NCI-H748 treated with DMSO at 0.1 percent for 48 hours (cell line): Measurements from ENCODE around the gene BAZ1B.
"Not testable (repeated sequence)": the region's sequence is repeated elsewhere in the genome, so short reads cannot be mapped to it uniquely, and the experiment has no call there.

Experiments
- DNase-seq: peaks from one replicate; lab custom pipeline; 2025; lab: John Stamatoyannopoulos, UW

BAZ1B gene

DNA sequence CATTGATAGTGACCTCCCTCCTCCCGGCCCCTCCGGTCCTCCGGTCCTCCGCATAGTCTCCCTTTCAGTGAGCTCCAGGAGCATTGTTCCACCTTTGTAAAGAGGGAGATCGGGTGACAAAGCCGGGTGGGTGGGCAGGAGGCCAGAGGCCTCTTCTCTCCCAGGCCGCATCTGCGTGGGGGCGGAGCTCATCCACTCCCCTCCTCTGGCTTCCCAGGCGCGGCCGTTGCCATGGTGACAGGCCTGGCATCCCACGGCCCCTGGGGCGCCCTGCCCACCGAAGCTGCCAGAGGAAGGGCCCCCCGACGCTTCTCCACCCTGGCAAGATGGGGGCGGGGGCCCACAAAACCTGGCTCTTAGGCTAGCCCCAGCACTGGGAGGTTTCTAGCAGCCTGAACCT is 92.9 kb downstream of the BAZ1B start:
- peak; percentile 69 for DNase-seq

GRCh38 chr7:73427902-73428787 is 93.9 kb downstream of the BAZ1B start:
- DNase-seq = no peak

- DNase-seq = no peak
Observed at GRCh38 chr7:73426016-73426415, 96.1 kb downstream of the BAZ1B start.

DNA sequence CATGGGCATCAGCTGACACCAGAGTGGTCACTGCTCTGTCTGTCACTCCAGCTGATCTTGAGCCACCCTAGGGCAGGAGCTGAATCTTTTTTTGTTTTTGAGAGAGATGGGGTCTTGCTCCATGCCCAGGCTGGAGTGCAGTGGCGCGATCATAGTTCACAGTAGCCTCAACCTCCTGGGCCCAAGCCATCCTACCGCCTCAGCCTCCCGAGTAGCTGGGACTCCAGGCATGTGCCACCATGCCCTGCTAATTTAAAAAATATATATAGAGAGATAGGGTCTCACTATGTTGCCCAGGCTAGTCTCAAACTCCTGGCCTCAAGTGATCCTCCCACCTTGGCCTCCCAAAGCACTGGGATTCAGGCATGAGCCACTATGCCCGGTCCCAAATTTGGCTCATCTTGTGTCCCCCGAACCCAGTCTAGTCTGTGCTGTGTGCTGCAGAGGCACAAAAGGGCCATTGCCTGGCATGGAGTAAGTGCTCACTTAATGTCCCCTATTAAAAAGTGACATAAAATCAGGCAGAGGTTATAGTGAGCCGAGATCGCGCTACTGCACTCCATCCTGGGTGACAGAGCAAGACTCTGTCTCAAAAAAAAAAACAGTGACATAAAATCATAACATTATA is 96.6 kb downstream of the BAZ1B start:
- no peak for DNase-seq

DNA sequence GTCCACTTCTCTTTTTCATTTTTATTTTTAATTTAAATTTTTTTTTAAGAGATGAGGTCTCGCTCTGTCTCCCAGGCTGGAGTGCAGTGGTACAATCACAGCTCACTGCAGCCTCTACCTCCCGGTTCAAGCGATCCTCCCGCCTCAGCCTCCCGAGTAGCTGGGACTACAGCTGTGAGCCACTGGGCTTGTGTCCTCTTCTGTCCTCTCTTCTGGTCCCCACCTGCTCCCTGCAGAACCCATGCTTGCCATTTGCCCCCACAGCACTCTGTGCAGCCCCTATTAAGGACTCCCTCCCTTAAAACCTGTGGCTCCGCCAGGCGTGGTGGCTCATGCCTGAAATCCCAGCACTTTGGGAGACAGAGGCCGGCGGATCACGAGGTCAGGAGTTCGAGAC is 97.6 kb downstream of the BAZ1B start:
- no peak for DNase-seq

GRCh38 chr7:73423519-73424488 is 98.3 kb downstream of the BAZ1B start:
- no peak for DNase-seq

DNA sequence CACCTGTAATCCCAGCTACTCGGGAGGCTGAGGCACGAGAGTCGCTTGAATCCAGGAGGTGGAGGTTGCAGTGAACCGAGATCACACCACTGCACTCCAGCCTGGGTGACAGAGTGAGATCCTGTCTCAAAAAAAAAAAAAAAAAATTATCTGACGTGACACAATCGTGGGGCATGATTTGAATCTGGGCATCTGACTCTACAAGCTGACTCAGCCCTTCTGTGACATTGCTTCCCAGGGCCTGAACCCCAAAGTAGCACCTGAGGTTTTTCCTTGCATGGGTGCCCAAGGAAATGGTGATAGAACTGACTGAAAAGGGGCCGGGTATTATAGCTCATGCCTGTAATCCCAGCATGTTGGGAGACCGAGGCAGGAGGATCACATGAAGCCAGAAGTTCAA is 101.5 kb downstream of the BAZ1B start:
- DNase-seq = not testable (repeated sequence)

GRCh38 chr7:73420016-73420415 is 102.1 kb downstream of the BAZ1B start:
- DNase-seq = peak; percentile 30

- no peak for DNase-seq
Observed at GRCh38 chr7:73418113-73418703, 103.9 kb downstream of the BAZ1B start.

DNA sequence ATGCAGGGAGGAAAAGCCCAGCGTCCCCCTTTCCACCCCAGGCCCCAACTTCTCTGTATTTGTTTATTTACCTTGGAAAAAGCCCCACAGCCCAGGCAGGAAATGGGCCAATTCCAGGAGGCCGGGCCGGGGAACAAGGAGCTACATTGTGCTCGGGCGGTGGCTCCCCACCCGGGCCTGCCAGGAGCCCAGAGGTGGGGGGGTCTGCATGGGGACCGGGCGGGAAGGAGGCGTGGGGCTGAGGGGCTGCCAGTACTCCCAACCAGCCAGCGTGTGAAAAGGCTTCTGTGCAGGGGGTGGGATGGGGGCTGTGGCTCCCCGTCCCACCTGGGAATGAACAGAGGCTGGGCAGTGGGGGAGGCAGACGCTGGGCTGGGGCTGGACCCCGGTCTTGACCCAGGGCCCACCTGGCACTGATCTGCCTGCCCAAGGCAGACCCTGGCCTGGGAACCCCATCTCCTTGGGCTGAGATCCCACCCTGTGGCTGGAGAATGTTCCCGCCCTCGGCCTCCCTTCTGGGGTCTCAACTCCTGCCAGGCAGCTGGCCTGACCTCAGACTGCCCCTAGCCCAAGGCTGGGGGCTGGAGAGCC is 111.5 kb downstream of the BAZ1B start:
- not testable (repeated sequence) for DNase-seq

DNA sequence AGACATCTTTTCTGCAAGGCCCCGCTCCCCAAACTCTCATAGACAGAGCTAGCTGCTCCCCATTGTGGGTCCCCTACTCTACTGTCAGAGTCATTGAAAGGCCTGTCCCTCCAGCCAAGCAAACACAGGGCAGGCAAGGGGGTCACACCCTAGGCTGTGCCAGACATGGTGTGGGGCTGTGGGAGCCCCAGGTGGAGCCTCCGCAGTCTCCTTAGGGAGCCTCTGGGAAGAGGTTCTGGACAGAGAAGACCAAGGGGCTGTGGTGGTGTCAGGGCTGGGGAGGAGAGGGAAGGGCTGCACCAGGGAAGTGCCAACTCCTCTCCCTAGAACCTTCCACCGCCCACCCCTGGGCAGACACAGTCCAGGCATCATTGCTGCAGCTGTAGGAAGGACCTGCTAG is 117.2 kb downstream of the BAZ1B start:
- DNase-seq = not testable (repeated sequence)

DNA sequence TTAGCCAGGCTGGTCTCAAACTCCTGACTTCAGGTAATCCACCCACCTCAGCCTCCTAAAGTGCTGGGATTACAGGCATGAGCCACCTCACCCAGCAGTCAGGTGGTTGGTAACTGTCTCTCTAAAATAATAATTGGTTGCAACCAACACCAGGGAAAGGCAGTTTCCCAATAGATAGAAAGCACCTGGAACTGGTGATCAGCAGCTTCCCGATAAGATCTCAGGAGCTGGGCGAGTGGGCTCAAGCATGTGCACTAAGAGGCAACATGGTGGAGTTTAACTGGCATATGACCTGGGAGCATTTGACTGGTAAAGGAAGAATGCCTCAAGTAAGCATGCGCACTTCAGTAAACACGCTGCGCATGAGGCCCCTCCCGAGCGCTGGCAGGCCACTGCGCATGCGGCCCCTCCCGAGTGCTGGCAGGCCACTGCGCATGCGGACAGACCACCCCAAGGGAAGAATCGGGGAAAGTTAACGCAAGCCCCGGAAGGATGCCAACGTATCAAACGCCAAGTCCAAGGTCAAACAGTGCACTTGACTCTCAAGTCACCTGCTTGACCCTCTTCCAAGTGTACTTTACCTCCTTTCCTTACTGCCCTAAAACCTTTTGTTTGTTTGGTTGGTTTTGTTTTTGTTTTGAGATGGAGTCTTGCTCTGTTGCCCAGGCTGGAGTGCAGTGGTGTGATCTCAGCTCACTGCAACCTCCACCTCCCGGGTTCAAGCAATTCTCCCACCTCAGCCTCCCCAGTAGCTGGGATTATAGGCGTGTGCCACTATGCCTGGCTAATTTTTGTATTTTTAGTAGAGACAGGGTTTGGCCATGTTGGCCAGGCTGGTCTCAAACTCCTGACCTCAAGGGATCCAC is 122.7 kb downstream of the BAZ1B start:
- DNase-seq = not testable (repeated sequence)

DNA sequence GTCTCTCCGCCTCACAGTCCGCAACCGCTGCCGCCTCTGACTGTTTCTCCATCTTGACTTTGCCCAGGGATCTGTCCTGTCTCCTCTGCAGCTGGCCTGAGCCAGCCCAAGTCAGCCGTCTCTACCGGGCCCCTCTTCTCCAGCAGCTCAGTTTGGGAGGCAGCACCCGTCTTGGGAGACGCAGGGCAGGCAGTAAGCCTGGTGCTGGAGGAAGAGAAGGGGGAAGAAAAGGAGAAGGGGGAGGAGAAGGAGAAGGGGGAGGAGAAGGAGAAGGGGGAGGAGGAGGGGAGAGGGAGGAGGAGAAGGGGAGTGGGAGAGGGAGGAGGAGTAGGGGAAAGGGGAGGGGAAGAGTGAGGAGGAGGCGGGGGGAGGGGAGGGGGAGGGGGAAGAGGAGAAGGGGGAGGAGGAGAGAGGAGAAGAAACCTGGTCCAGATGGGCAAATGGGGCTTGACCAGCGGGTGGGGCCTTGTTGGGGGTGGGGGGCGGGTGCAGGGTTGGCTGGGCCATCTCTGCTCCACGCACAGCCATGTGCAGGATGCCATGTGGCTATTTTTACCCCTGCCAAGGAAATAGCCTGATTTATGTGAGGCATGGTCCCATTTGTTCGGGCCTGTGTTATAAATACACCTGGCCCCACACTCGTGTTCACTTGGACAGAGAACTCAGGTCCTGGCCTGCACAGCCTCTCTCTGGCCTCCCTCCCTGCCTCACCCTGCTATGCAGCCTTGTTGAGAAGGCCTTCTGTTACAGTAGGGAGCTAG is 124.4 kb downstream of the BAZ1B start:
- no peak for DNase-seq

DNA sequence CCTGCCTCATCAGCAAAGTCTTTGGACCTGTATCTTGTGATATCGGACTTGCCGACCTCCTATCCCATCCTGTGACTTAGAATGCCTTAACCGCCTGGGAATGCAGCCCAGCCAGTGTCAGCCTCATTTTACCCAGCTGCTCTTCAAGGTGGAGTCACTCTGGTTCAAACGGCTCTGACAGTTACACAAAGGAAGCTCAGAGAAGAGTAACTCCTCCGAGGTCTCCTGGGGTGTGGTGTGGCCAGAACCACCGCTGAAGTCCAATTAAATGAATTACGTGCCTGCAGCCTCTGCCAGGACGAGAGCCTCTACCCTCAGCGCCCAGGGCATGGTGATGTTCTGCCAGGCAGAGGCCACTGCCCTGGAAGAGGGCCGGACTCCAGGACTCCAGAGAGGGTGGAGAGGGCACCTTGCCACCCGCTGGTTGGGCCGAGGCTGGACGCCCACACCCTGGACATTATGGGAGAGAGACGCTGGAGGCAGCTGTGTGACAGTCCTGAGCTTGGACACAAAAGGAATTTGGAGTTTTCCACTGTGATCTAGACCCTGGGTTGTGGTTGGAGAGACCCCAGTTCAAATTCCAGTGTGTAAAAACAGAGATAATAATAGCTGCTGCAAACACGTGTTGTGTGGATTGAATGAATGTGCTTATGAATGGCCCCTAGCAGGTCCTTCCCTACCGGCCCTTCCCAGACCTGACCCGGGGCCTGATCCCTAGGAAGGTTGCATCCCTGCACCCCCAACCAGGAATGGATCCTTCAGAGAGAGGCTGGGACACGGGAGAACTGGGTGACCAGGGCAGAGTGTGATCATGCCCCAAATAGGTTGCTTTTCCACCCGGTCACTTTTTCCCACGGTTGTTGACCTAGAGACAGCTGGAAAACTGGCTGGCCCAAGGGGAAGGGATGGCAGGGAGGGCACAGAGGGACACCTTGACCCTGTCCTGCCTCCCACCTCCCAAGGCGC is 126.3 kb downstream of the BAZ1B start:
- no peak for DNase-seq

GRCh38 chr7:73394422-73394821 is 127.7 kb downstream of the BAZ1B start:
- no peak for DNase-seq

GRCh38 chr7:73391396-73391795 is 130.7 kb downstream of the BAZ1B start:
- no peak for DNase-seq
